ENCODE results near the gene ATRN. TPM values are rescaled to one million over a fixed set of nuclear protein-coding genes. Genes with fewer than 3 reads are reported as not detected.

The ATRN gene
- total and polyA plus RNA-seq, 4 donors = 8.4 to 104 (median 46.0) TPM

- Histone ChIP-seq H3K27ac (ENCODE audit: low read depth in 1 of 2, low read length in 2 of 2) (no peak within 1 kb of the TSS), H3K36me3 (ENCODE audit: control insufficient read depth in 4 of 4, insufficient read depth in 3 of 4, low read depth in 1 of 4, low read length in 3 of 4) (no peaks in the 10 kb centered on the region), H3K9me3 (ENCODE audit: control insufficient read depth in 4 of 4, low read length in 3 of 4) (no peaks in the 10 kb centered on the region), H3K4me1 (ENCODE audit: control insufficient read depth in 4 of 4, insufficient read depth in 4 of 4, low read length in 3 of 4) (peaks cover 0 to 8% (median 3%) of the 10 kb centered on the region in 4 donors), H3K4me3 (ENCODE audit: low read depth in 1 of 3, low read length in 3 of 3) (no peak within 1 kb of the TSS), H3K9ac (ENCODE audit: low read depth in 1 of 2, low read length in 2 of 2) (no peak within 1 kb of the TSS), H3K27me3 (ENCODE audit: control insufficient read depth in 4 of 4, insufficient read depth in 4 of 4, low read length in 3 of 4) (peaks cover 0 to 23% (median 5%) of the 10 kb centered on the region in 4 donors)
- 59% methylated on average over 19 of the region's 19 CpGs for WGBS
- no peak for DNase-seq (ENCODE audit: low spot score)
- no peak for TF ChIP-seq FOXA2 (IDR thresholded peaks at IDR 0.05)
- TF ChIP-seq ZBTB33 (IDR thresholded peaks at IDR 0.05) = no peak
Observed at GRCh38 chr20:3663031-3663701, 192.3 kb downstream of the ATRN start, which contains the start of gene GFRA4. TSS of gene GFRA4 (minus strand) at chr20:3663399. CDS start at chr20:3663399, 0 bp downstream.

GRCh38 chr20:3663858-3664257 lies 193.0 kb downstream of the ATRN start:
- WGBS = 79% methylated on average over 2 of the region's 2 CpGs
- Histone ChIP-seq H3K4me1 (ENCODE audit: control insufficient read depth in 4 of 4, insufficient read depth in 4 of 4, low read length in 3 of 4) (peaks cover 0 to 8% (median 3%) of the 10 kb centered on the region in 4 donors), H3K27me3 (ENCODE audit: control insufficient read depth in 4 of 4, insufficient read depth in 4 of 4, low read length in 3 of 4) (peaks cover 0 to 23% (median 5%) of the 10 kb centered on the region in 4 donors), H3K36me3 (ENCODE audit: control insufficient read depth in 4 of 4, insufficient read depth in 3 of 4, low read depth in 1 of 4, low read length in 3 of 4) (no peaks in the 10 kb centered on the region), H3K9me3 (ENCODE audit: control insufficient read depth in 4 of 4, low read length in 3 of 4) (no peaks in the 10 kb centered on the region), H3K27ac (ENCODE audit: low read depth in 1 of 2, low read length in 2 of 2) (no peak overlapping the region), H3K9ac (ENCODE audit: low read depth in 1 of 2, low read length in 2 of 2) (no peak overlapping the region), H3K4me3 (ENCODE audit: low read depth in 1 of 3, low read length in 3 of 3) (no peak overlapping the region)
- no peak for DNase-seq (ENCODE audit: low spot score)
- TF ChIP-seq TAF1 (conservative IDR thresholded peaks at IDR 0.05) (no peak), ZBTB33 (IDR thresholded peaks at IDR 0.05) (no peak)

- H3K9ac ChIP-seq (ENCODE audit: low read depth in 1 of 2, low read length in 2 of 2) = no peak overlapping the region
- no peak overlapping the region for H3K27ac ChIP-seq (ENCODE audit: low read depth in 1 of 2, low read length in 2 of 2)
- no peaks in the 10 kb centered on the region for H3K36me3 ChIP-seq (ENCODE audit: control insufficient read depth in 4 of 4, insufficient read depth in 3 of 4, low read depth in 1 of 4, low read length in 3 of 4)
- DNase-seq (ENCODE audit: low spot score) = no peak
- 95% methylated on average over 8 of the region's 8 CpGs for WGBS
- H3K4me3 ChIP-seq (ENCODE audit: low read depth in 1 of 3, low read length in 3 of 3) = no peak overlapping the region
- no peaks in the 10 kb centered on the region for H3K9me3 ChIP-seq (ENCODE audit: control insufficient read depth in 4 of 4, low read length in 3 of 4)
- peaks cover 0 to 5% (median 1%) of the 10 kb centered on the region in 4 donors for H3K4me1 ChIP-seq (ENCODE audit: control insufficient read depth in 4 of 4, insufficient read depth in 4 of 4, low read length in 3 of 4)
- peaks cover 0 to 7% (median 2%) of the 10 kb centered on the region in 4 donors for H3K27me3 ChIP-seq (ENCODE audit: control insufficient read depth in 4 of 4, insufficient read depth in 4 of 4, low read length in 3 of 4)
- TF ChIP-seq GABPA (IDR thresholded peaks at IDR 0.05 in 1 of 2, conservative IDR thresholded peaks at IDR 0.05 in 1 of 2) = no peak
- no peak for TF ChIP-seq MAX (IDR thresholded peaks at IDR 0.05)
- no peak for TF ChIP-seq CTCF (IDR thresholded peaks at IDR 0.05; ENCODE audit: low read depth, low read length, missing input control)
- TF ChIP-seq JUND (IDR thresholded peaks at IDR 0.05) = no peak
- no peak for TF ChIP-seq HNF4G (IDR thresholded peaks at IDR 0.05)
- no peak for TF ChIP-seq FOXA1 (IDR thresholded peaks at IDR 0.05)
- TF ChIP-seq REST (IDR thresholded peaks at IDR 0.05) = no peak
- TF ChIP-seq EGR1 (IDR thresholded peaks at IDR 0.05; ENCODE audit: low read depth in 2 of 2) = no peak
- TF ChIP-seq ATF3 (IDR thresholded peaks at IDR 0.05) = no peak
- TF ChIP-seq SP1 (IDR thresholded peaks at IDR 0.05) = no peak
- no peak for TF ChIP-seq HNF4A (conservative IDR thresholded peaks at IDR 0.05)
- no peak for TF ChIP-seq FOXA2 (IDR thresholded peaks at IDR 0.05)
- no peak for TF ChIP-seq RXRA (IDR thresholded peaks at IDR 0.05)
- TF ChIP-seq YY1 (IDR thresholded peaks at IDR 0.05) = no peak
Observed at GRCh38 chr20:3667434-3668037, 196.7 kb downstream of the ATRN start.

Measured in liver (tissue), 9 donors.